Activated T-cell treated with anti-CD3 and anti-CD28 coated beads, Interleukin-2, amount 50 U/mL, for 24 hours (primary cell): ENCODE measurements around the gene SOCS7.

Experiments used
- DNase-seq: peaks from one replicate; pipeline ENCODE4 v3.0.0-alpha.2; 2020
- H3K27ac Mint-ChIP-seq: 2 replicates; pipeline ENCODE4 v1.8.0; 2020; ENCODE audit warnings: mild to moderate bottlenecking, mixed read lengths
- H3K27me3 Mint-ChIP-seq: 2 replicates; pipeline ENCODE4 v1.8.0; 2020; ENCODE audit warnings: mixed read lengths
- H3K36me3 Mint-ChIP-seq: 2 replicates; pipeline ENCODE4 v1.8.0; 2020; ENCODE audit warnings: low read depth, mixed read lengths
- H3K4me1 Mint-ChIP-seq: 2 replicates; pipeline ENCODE4 v1.8.0; 2020; ENCODE audit warnings: low read depth, mixed read lengths
- H3K4me3 Mint-ChIP-seq: 2 replicates; pipeline ENCODE4 v1.8.0; 2020; ENCODE audit warnings: mild to moderate bottlenecking, moderate library complexity, mixed read lengths
- H3K9me3 Mint-ChIP-seq: 2 replicates; pipeline ENCODE4 v1.8.0; 2020; ENCODE audit warnings: mixed read lengths

Gene SOCS7

GRCh38 chr17:38443356-38444031 lies 91.8 kb downstream of the SOCS7 start:
- H3K27ac Mint-ChIP-seq: no peak overlapping the region
- H3K27me3 Mint-ChIP-seq: peaks cover 11% of the 10 kb centered on the region
- H3K4me3 Mint-ChIP-seq: no peak overlapping the region
- H3K4me1 Mint-ChIP-seq: peaks cover 5% of the 10 kb centered on the region
- no peaks in the 10 kb centered on the region for H3K9me3 Mint-ChIP-seq
- no peaks in the 10 kb centered on the region for H3K36me3 Mint-ChIP-seq
- DNase-seq: no peak

GRCh38 chr17:38444151-38444550 lies 92.5 kb downstream of the SOCS7 start:
- Mint-ChIP-seq H3K36me3 (no peaks in the 10 kb centered on the region), H3K4me3 (no peak overlapping the region), H3K9me3 (no peaks in the 10 kb centered on the region), H3K27ac (no peak overlapping the region), H3K27me3 (peaks cover 13% of the 10 kb centered on the region), H3K4me1 (peaks cover 5% of the 10 kb centered on the region)
- peak; percentile 75 for DNase-seq

GRCh38 chr17:38447502-38448085 lies 96.0 kb downstream of the SOCS7 start:
- H3K4me1 Mint-ChIP-seq: peaks cover 5% of the 10 kb centered on the region
- no peak for DNase-seq
- no peak overlapping the region for H3K27ac Mint-ChIP-seq
- no peaks in the 10 kb centered on the region for H3K9me3 Mint-ChIP-seq
- H3K36me3 Mint-ChIP-seq: no peaks in the 10 kb centered on the region
- peaks cover 34% of the 10 kb centered on the region for H3K27me3 Mint-ChIP-seq
- no peak overlapping the region for H3K4me3 Mint-ChIP-seq

- no peak overlapping the region for H3K4me3 Mint-ChIP-seq
- H3K27ac Mint-ChIP-seq: no peak overlapping the region
- DNase-seq: no peak
- peaks cover 37% of the 10 kb centered on the region for H3K27me3 Mint-ChIP-seq
- H3K36me3 Mint-ChIP-seq: no peaks in the 10 kb centered on the region
- H3K9me3 Mint-ChIP-seq: no peaks in the 10 kb centered on the region
- peaks cover 10% of the 10 kb centered on the region for H3K4me1 Mint-ChIP-seq
Measured at GRCh38 chr17:38448208-38448771, 96.6 kb downstream of the SOCS7 start.

GRCh38 chr17:38449364-38449763 lies 97.7 kb downstream of the SOCS7 start:
- Mint-ChIP-seq H3K4me1 (peaks cover 9% of the 10 kb centered on the region), H3K36me3 (no peaks in the 10 kb centered on the region), H3K9me3 (no peaks in the 10 kb centered on the region), H3K27ac (no peak overlapping the region), H3K4me3 (no peak overlapping the region), H3K27me3 (peaks cover 40% of the 10 kb centered on the region)
- no peak for DNase-seq

- Mint-ChIP-seq H3K4me1 (peaks cover 14% of the 10 kb centered on the region), H3K27me3 (peaks cover 48% of the 10 kb centered on the region), H3K27ac (no peak overlapping the region), H3K4me3 (no peak overlapping the region), H3K36me3 (no peaks in the 10 kb centered on the region), H3K9me3 (no peaks in the 10 kb centered on the region)
- no peak for DNase-seq
Measured at GRCh38 chr17:38450557-38451029, 98.9 kb downstream of the SOCS7 start.

GRCh38 chr17:38451030-38451839 lies 99.6 kb downstream of the SOCS7 start:
- Mint-ChIP-seq H3K4me1 (peaks cover 14% of the 10 kb centered on the region), H3K4me3 (no peak overlapping the region), H3K9me3 (no peaks in the 10 kb centered on the region), H3K36me3 (no peaks in the 10 kb centered on the region), H3K27me3 (peaks cover 48% of the 10 kb centered on the region), H3K27ac (no peak overlapping the region)
- no peak for DNase-seq

- Mint-ChIP-seq H3K9me3 (no peaks in the 10 kb centered on the region), H3K4me3 (no peak overlapping the region), H3K27ac (no peak overlapping the region), H3K4me1 (peaks cover 14% of the 10 kb centered on the region), H3K27me3 (peaks cover 54% of the 10 kb centered on the region), H3K36me3 (no peaks in the 10 kb centered on the region)
- DNase-seq: no peak
Measured at GRCh38 chr17:38451840-38452529, 100.3 kb downstream of the SOCS7 start.

GRCh38 chr17:38452719-38453118 lies 101.1 kb downstream of the SOCS7 start:
- no peak overlapping the region for H3K27ac Mint-ChIP-seq

GRCh38 chr17:38453951-38454421 lies 102.3 kb downstream of the SOCS7 start:
- DNase-seq: no peak

More at GRCh38 chr17:38452719-38453118, 101.1 kb downstream of the SOCS7 start:
- no peak for DNase-seq
- no peaks in the 10 kb centered on the region for H3K36me3 Mint-ChIP-seq
- no peaks in the 10 kb centered on the region for H3K9me3 Mint-ChIP-seq
- no peak overlapping the region for H3K4me3 Mint-ChIP-seq
- peaks cover 14% of the 10 kb centered on the region for H3K4me1 Mint-ChIP-seq
- H3K27me3 Mint-ChIP-seq: peaks cover 59% of the 10 kb centered on the region

GRCh38 chr17:38454532-38454931 lies 102.9 kb downstream of the SOCS7 start:
- H3K27me3 Mint-ChIP-seq: peaks cover 53% of the 10 kb centered on the region
- peaks cover 14% of the 10 kb centered on the region for H3K4me1 Mint-ChIP-seq
- no peaks in the 10 kb centered on the region for H3K36me3 Mint-ChIP-seq
- no peak for DNase-seq
- no peak overlapping the region for H3K27ac Mint-ChIP-seq
- H3K9me3 Mint-ChIP-seq: no peaks in the 10 kb centered on the region
- no peak overlapping the region for H3K4me3 Mint-ChIP-seq

More at GRCh38 chr17:38453951-38454421, 102.3 kb downstream of the SOCS7 start:
- H3K4me3 Mint-ChIP-seq: no peak overlapping the region
- H3K27ac Mint-ChIP-seq: no peak overlapping the region
- H3K9me3 Mint-ChIP-seq: no peaks in the 10 kb centered on the region
- H3K36me3 Mint-ChIP-seq: no peaks in the 10 kb centered on the region
- peaks cover 59% of the 10 kb centered on the region for H3K27me3 Mint-ChIP-seq
- H3K4me1 Mint-ChIP-seq: peaks cover 14% of the 10 kb centered on the region
